GM18951 (cell line): ENCODE data around the gene SETD5.

Experiments used
- POLR2A ChIP-seq: IDR thresholded peaks from 4 replicates; pipeline ENCODE4 v1.6.1; 2011; ENCODE audit warnings: mild to moderate bottlenecking; ENCODE audit not compliant: insufficient read length, insufficient read depth; ENCODE audit errors: extremely low read depth
- in situ Hi-C: fragments of 300-500 bp; cut with MboI; formaldehyde crosslinking; loops from one replicate; pipeline ENCODE4 v1.12.0; 2022; ENCODE audit warnings: low sequenced_read_pairs, mixed read lengths, inconsistent platforms; ENCODE audit not compliant: unreplicated experiment

Gene SETD5

GRCh38 chr3:9384141-9384828, 13.1 kb upstream of the SETD5 start:
- in situ Hi-C loops, result no loop called here

DNA sequence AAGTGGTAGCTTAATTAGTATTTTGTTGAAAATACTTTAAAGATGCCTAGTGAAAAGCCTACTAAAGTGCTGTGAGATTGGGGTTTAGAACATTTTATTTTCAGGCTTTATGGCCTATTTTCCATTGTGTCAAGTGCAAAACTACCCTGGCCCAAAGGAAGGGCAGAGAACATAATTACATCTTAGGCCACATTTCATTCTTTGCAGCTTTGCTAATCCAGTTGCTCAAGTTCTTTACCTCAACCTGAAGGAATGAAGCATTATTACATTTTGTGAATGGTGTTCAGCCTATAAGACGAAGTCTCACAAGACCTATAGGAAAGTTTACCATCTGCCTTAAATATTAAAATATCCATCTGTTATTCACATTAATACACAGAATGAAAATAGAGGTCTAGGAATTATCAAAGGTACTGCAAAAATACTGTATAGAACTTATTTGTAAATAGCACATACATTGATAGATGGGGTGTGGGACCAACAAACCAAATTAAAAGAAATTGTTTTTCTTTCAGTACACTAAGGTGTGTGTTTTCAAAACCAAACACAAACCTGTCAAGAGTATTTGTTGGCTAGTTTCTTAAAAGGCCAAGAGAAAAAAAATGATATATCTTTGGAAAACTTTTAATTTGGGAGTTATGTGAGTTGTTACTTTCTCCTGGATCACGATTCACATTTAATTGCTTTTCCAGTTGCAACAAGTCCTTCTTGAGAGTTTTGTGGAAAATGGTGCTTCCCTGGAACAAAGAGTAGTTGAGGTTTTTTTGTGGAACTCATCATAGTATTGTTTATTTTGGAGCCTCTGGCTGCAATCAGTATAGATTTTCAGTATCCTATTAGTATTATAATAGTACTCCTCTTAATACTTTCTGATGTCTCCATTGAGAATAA, 12.0 kb upstream of the SETD5 start:
- in situ Hi-C loops, result no loop called here
- TF ChIP-seq POLR2A, result no peak

More at GRCh38 chr3:9384141-9384828, 13.1 kb upstream of the SETD5 start:
- TF ChIP-seq POLR2A, result no peak

- in situ Hi-C loops, result no loop called here
- no peak for TF ChIP-seq POLR2A
These were observed 11.3 kb upstream of the SETD5 start for GRCh38 chr3:9386078-9386459.

GRCh38 chr3:9386501-9387321, 10.7 kb upstream of the SETD5 start:
- TF ChIP-seq POLR2A, result no peak
- in situ Hi-C loops, result no loop called here

DNA sequence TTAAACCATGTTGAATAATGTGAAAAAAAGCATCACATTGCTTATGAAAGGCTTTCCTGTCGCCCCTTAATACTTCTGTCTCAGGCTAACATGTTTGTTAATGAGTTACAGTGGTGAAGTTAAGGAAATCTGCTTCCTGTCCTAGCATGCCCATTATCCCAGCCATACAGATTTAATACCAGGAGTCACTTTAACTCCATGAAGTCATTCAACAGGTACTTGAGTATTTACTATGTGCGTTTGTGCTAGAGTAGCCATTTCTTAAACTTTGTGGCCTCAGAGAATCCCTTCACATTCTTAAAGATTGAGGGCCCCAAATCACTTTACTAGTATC, 10.1 kb upstream of the SETD5 start:
- no peak for TF ChIP-seq POLR2A
- in situ Hi-C loops, result no loop called here

- in situ Hi-C loops, result no loop called here
These were observed 9.3 kb upstream of the SETD5 start for GRCh38 chr3:9388142-9388541.

DNA sequence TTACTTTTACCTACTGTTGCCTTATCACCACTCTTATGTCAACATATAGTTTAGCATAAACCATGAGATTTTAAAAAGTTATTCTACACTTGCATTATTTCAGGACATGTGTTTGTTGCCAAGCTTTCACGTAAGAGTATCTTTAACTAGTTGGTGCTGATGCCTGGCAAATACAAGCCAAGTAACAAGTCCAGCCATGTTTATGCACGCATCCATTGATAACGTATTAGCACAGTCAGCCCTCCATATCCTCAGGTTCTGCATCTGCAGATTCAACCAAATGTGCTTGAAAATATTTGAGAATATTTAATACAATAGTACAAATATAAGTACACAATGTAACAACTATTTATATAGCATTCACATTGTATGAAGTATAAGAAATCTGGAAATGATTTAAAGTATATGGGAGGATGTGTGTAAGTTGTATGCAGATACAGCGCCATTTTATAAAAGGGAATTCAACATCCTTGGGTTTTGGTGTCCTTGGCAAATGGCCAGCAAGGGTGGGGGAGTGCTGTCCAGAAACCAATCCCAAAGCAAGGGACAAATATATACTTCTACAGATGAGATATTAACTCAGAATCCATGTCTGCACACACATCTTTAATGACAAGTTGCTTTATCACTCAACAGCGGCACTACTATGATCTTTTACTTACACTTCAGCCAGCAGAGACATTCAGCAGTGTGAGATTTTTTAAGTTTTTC, 8.7 kb upstream of the SETD5 start:
- in situ Hi-C loops, result no loop called here
- TF ChIP-seq POLR2A, result no peak

More at GRCh38 chr3:9388142-9388541, 9.3 kb upstream of the SETD5 start:
- no peak for TF ChIP-seq POLR2A

- no peak for TF ChIP-seq POLR2A
- in situ Hi-C loops, result no loop called here
These were observed 7.0 kb upstream of the SETD5 start for GRCh38 chr3:9390265-9390888.

- no peak for TF ChIP-seq POLR2A
- in situ Hi-C loops, result no loop called here
These were observed 5.4 kb upstream of the SETD5 start for GRCh38 chr3:9392041-9392440.

GRCh38 chr3:9395570-9396300, 1.7 kb upstream of the SETD5 start:
- in situ Hi-C loops, result no loop called here
- TF ChIP-seq POLR2A, result no peak

DNA sequence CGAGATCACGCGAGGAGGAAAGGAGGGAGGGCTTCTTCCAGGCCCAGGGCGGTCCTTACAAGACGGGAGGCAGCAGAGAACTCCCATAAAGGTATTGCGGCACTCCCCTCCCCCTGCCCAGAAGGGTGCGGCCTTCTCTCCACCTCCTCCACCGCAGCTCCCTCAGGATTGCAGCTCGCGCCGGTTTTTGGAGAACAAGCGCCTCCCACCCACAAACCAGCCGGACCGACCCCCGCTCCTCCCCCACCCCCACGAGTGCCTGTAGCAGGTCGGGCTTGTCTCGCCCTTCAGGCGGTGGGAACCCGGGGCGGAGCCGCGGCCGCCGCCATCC, 1.1 kb upstream of the SETD5 start:
- TF ChIP-seq POLR2A, result no peak
- in situ Hi-C loops, result no loop called here
